HL-60 (cell line): ENCODE measurements around the gene SRCIN1.
A peak's percentile ranks its signal among the peaks of the same experiment; 100 is the strongest.

ENCODE experiments used
- DNase-seq, 2 experiments: peaks; one replicate each; pipeline ENCODE4 v3.0.0-alpha.2; 2010 to 2020; ENCODE audit warnings: low read depth in 1 of 2, low spot score in 1 of 2
- H3K27ac ChIP-seq: fragments of 250-450 bp; sonication (Bioruptor Pico); replicated peaks from 2 replicates; pipeline ENCODE4 v1.5.1; 2020; ENCODE audit warnings: mild to moderate bottlenecking, moderate library complexity
- H3K27me3 ChIP-seq: fragments of 250-450 bp; sonication (Bioruptor Pico); 2 replicates; pipeline ENCODE4 v1.5.1; 2021; ENCODE audit warnings: mild to moderate bottlenecking, moderate library complexity; ENCODE audit not compliant: insufficient read depth, poor library complexity, severe bottlenecking
- H3K4me3 ChIP-seq: replicated peaks from 2 replicates; pipeline ENCODE4 v1.5.1; 2011; ENCODE audit warnings: mild to moderate bottlenecking, control low read depth, low read length; ENCODE audit not compliant: insufficient read depth
- CTCF ChIP-seq: IDR thresholded peaks from one replicate; pipeline ENCODE4 v1.5.1; 2011; ENCODE audit warnings: low read length, control low read depth, inconsistent platforms; ENCODE audit not compliant: insufficient read depth
- GABPA ChIP-seq: IDR thresholded peaks from 2 replicates; pipeline ENCODE4 v1.6.1; 2012; ENCODE audit warnings: low read depth
- POLR2AphosphoS5 ChIP-seq: IDR thresholded peaks from 2 replicates; pipeline ENCODE4 v1.6.1; 2012; ENCODE audit warnings: low read depth
- REST ChIP-seq: IDR thresholded peaks from 2 replicates; pipeline ENCODE4 v1.6.1; 2012; ENCODE audit warnings: low read depth; ENCODE audit not compliant: insufficient replicate concordance
- SPI1 ChIP-seq: IDR thresholded peaks from 2 replicates; pipeline ENCODE4 v1.6.1; 2012; ENCODE audit warnings: low read depth, mild to moderate bottlenecking, borderline replicate concordance

SRCIN1 gene

GRCh38 chr17:38562215-38562569 lies 43.6 kb downstream of the SRCIN1 start:
- Histone ChIP-seq H3K27me3 (peaks cover 49% of the 10 kb centered on the region), H3K4me3 (no peak overlapping the region)

GRCh38 chr17:38561416-38562214 lies 44.1 kb downstream of the SRCIN1 start:
- no peak for DNase-seq
- peaks cover 45% of the 10 kb centered on the region for H3K27me3 ChIP-seq
- H3K27ac ChIP-seq, result no peak overlapping the region
- TF ChIP-seq POLR2AphosphoS5 (no peak), REST (peak; percentile 20), SPI1 (no peak), CTCF (no peak), GABPA (no peak)
- no peak overlapping the region for H3K4me3 ChIP-seq

More at GRCh38 chr17:38562215-38562569, 43.6 kb downstream of the SRCIN1 start:
- H3K27ac ChIP-seq, result no peak overlapping the region
- TF ChIP-seq SPI1, result no peak
- no peak for TF ChIP-seq REST
- no peak for TF ChIP-seq POLR2AphosphoS5
- TF ChIP-seq GABPA, result no peak
- TF ChIP-seq CTCF, result no peak
- DNase-seq, result no peak

GRCh38 chr17:38560503-38561318 lies 45.0 kb downstream of the SRCIN1 start:
- H3K27ac ChIP-seq, result no peak overlapping the region
- DNase-seq, result no peak
- H3K27me3 ChIP-seq, result peaks cover 44% of the 10 kb centered on the region
- no peak overlapping the region for H3K4me3 ChIP-seq
- no peak for TF ChIP-seq CTCF
- no peak for TF ChIP-seq SPI1
- peak; percentile 96 for TF ChIP-seq REST
